C4-2B (cell line): ENCODE results near the gene PCNT.

ENCODE experiments used
- H3K27ac ChIP-seq: fragments of 450-650 bp; 2 replicates; pipeline ENCODE4 v1.5.1; 2017
- ZFX ChIP-seq: fragments of 450-650 bp; IDR thresholded peaks from 2 replicates; pipeline ENCODE4 v1.6.1; 2017
- TF ChIP-seq, protein P1 (sequence below): fragments of 450-650 bp; conservative IDR thresholded peaks from 2 replicates; pipeline ENCODE4 v1.5.1; 2017; ENCODE audit warnings: mild to moderate bottlenecking

PCNT gene, protein sequence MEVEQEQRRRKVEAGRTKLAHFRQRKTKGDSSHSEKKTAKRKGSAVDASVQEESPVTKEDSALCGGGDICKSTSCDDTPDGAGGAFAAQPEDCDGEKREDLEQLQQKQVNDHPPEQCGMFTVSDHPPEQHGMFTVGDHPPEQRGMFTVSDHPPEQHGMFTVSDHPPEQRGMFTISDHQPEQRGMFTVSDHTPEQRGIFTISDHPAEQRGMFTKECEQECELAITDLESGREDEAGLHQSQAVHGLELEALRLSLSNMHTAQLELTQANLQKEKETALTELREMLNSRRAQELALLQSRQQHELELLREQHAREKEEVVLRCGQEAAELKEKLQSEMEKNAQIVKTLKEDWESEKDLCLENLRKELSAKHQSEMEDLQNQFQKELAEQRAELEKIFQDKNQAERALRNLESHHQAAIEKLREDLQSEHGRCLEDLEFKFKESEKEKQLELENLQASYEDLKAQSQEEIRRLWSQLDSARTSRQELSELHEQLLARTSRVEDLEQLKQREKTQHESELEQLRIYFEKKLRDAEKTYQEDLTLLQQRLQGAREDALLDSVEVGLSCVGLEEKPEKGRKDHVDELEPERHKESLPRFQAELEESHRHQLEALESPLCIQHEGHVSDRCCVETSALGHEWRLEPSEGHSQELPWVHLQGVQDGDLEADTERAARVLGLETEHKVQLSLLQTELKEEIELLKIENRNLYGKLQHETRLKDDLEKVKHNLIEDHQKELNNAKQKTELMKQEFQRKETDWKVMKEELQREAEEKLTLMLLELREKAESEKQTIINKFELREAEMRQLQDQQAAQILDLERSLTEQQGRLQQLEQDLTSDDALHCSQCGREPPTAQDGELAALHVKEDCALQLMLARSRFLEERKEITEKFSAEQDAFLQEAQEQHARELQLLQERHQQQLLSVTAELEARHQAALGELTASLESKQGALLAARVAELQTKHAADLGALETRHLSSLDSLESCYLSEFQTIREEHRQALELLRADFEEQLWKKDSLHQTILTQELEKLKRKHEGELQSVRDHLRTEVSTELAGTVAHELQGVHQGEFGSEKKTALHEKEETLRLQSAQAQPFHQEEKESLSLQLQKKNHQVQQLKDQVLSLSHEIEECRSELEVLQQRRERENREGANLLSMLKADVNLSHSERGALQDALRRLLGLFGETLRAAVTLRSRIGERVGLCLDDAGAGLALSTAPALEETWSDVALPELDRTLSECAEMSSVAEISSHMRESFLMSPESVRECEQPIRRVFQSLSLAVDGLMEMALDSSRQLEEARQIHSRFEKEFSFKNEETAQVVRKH (N-terminal part only)

DNA sequence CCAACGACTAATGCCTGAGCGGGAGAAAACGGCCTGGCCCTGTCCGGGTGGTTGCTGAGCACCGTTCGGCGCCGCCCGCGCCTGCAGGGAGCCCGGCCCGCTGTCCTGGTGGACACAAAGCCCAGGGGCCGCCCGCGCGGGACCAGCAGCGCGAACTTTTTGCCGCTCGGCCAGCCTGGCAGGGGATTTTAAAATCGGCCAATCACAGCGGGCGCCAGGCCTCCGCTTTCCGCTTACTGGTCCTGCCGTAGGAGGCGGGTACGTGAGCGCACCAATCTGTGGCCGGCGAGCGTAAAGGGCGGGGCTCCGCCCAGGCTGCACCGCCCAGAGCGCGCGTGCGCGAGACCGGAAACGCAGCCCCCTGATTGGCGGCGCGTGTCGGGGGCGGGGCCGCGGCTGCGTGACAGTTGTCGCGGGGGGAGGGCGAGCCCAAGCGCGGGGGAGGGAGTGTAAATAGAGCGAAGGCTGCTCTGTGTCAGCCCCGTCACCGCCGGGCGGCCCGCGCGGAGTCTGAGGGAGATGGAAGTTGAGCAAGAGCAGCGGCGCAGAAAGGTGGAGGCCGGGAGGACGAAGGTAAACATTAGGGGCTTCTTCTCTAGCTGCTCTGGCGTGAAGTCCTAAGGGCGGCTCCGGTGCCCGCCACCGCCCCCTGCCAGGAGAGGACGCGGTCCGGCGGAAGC lies at the start of gene PCNT, which contains the start of gene C21orf58:
Gene PCNT, plus strand, starts transcription at position 447 of the 680 bp plus-strand sequence. Its CDS starts 73 bp downstream, at position 520.
Gene C21orf58, minus strand, starts transcription at position 161 of the 680 bp plus-strand sequence. CDS start 1,132 bp downstream, outside the sequence.
- peak within 1 kb of the TSS; percentile 94 for H3K27ac ChIP-seq
- TF ChIP-seq, protein P1, sequence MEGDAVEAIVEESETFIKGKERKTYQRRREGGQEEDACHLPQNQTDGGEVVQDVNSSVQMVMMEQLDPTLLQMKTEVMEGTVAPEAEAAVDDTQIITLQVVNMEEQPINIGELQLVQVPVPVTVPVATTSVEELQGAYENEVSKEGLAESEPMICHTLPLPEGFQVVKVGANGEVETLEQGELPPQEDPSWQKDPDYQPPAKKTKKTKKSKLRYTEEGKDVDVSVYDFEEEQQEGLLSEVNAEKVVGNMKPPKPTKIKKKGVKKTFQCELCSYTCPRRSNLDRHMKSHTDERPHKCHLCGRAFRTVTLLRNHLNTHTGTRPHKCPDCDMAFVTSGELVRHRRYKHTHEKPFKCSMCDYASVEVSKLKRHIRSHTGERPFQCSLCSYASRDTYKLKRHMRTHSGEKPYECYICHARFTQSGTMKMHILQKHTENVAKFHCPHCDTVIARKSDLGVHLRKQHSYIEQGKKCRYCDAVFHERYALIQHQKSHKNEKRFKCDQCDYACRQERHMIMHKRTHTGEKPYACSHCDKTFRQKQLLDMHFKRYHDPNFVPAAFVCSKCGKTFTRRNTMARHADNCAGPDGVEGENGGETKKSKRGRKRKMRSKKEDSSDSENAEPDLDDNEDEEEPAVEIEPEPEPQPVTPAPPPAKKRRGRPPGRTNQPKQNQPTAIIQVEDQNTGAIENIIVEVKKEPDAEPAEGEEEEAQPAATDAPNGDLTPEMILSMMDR = no peak
- 0 out of 2 replicates have a peak, but pooled peaks have one; percentile 34 for TF ChIP-seq ZFX

DNA sequence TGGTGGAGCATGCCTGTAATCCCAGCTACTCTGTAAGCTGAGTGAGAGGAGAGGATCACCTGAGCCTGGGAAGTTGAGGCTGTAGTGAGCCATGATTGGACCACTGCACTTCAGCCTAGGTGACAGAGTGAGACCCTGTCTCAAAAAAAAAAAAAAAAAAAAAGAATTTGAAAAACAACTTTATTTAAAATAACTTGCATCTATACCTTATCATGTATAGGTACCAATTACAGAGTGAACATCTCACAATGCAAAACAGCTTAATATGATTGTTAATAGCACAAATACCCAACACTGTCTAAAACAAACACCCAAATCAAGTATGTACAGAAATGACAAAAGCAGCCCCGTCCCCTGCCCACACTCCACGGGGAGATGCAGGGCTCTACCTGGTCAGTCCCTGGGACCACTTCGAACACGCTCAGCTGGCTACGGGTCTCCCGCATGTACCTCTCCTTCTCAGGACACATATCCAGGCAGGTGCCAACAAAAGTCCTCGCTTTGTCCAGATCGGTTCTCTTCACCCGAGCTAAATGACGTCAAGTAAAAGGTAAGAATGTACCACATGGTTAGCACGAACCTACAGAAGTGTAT lies 49.1 kb upstream of the PCNT start:
- no peak overlapping the region for H3K27ac ChIP-seq
- TF ChIP-seq, protein P1 = no peak
- TF ChIP-seq ZFX = no peak

DNA sequence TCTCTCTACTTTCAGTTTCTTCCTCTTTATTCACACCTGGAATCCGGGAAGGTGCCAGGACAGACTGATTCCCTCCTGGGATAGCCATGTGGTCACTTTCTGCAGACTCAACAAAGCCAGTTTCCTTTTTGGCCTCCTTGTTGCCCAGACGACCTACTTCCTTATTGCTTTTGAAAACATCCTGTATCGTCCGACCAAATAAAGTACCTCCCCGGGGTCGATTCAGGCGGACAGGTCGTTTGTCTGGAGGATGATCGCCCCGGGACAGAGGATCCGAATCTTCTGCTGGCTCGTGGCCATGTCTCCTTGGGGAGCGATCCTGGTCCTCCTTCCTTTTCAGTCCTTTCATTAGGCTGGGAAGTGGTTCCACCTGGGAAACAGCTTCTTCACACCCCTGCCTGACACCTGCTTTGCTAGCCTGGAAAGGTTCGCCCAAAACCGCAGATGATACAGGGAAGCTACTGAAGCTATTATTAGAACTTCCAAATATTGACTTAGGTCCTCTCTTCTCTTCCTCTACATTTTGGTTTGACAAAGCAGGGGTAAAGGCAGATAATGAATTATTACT lies 39.8 kb upstream of the PCNT start:
- TF ChIP-seq ZFX = no peak
- TF ChIP-seq, protein P1 = no peak
- peak overlapping the region; percentile 64 for H3K27ac ChIP-seq

DNA sequence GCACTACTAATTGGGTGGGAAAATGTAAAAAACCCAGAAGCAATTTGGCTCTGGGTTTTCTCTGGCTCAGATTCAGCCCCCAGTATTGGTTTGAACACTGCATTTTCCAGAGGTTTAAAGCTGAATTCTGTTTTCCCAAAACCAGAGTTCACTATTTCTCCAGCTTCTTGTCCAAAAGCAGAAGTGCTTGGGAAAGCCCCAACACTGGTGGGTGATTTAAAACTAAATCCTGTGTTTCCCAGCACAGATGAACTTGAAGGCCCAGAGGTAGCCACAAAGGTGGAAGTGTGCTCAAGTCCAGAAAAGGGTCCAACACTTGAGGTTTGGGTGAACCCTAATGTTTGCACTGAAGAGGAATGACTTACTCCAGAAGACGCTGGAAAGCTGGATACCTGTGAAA lies 39.2 kb upstream of the PCNT start:
- TF ChIP-seq, protein P1 = no peak
- no peak for TF ChIP-seq ZFX
- H3K27ac ChIP-seq = peak overlapping the region; percentile 64; the same call in 1 of the 2 replicates

DNA sequence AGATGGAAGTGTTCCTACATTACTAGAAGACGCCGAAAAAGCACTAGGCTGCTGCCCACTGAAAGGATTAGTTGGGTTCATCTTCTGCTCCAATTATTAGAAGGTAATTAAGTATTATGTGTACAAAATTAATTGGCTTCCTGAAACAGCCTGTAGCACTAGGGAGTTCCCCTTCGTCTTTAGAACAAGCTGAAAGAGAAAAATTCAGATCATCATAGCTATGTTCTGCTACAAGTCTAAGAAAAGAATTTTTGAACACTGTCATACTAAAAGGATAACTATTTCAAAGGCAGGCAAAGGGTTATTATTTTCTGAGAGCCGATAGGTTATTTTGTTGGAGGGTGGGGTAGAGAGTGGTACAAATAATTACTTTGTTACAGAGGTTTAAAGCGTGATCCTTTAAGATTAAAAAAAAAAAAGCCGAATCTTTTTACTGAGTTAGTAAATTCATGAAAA lies 38.7 kb upstream of the PCNT start, which contains the start of gene MCM3AP:
Gene MCM3AP, minus strand, starts transcription at position 406 of the 456 bp plus-strand sequence. Its CDS starts 325 bp downstream, at position 81.
- TF ChIP-seq ZFX = no peak
- TF ChIP-seq, protein P1 = no peak
- peak within 1 kb of the TSS; percentile 99 for H3K27ac ChIP-seq
